ENCODE measurements around the gene SRF.

The SRF gene

GRCh38 chr6:43174263-43175112, 3.4 kb downstream of the SRF start:
- Histone ChIP-seq H3K27ac (ENCODE audit: low read length) (peak overlapping the region; percentile 100), H3K27me3 (ENCODE audit: control insufficient read depth in 1 of 2, insufficient read depth in 2 of 2, low read length in 2 of 2) (no peaks in the 10 kb centered on the region), H3K9me3 (ENCODE audit: control insufficient read depth in 2 of 2, low read length in 2 of 2) (no peaks in the 10 kb centered on the region), H3K9ac (ENCODE audit: low read length in 2 of 2) (peak overlapping the region; percentile 96 to 97), H3K4me1 (ENCODE audit: control insufficient read depth, insufficient read depth, low read length) (peaks cover 47% of the 10 kb centered on the region), H3K36me3 (ENCODE audit: control insufficient read depth in 2 of 2, insufficient read depth in 2 of 2, low read length in 2 of 2) (peaks cover 33 to 35% of the 10 kb centered on the region in 2 donors), H3K4me3 (ENCODE audit: low read length in 2 of 2) (peak overlapping the region; percentile 97 to 98)

GRCh38 chr6:43175676-43176422, 4.8 kb downstream of the SRF start:
- Histone ChIP-seq H3K9me3 (ENCODE audit: control insufficient read depth in 2 of 2, low read length in 2 of 2) (no peaks in the 10 kb centered on the region), H3K4me1 (ENCODE audit: control insufficient read depth, insufficient read depth, low read length) (peaks cover 41% of the 10 kb centered on the region), H3K27me3 (ENCODE audit: control insufficient read depth in 1 of 2, insufficient read depth in 2 of 2, low read length in 2 of 2) (no peaks in the 10 kb centered on the region), H3K9ac (ENCODE audit: low read length in 2 of 2) (peak overlapping the region; percentile 10 to 58), H3K36me3 (ENCODE audit: control insufficient read depth in 2 of 2, insufficient read depth in 2 of 2, low read length in 2 of 2) (peaks cover 34 to 38% of the 10 kb centered on the region in 2 donors), H3K27ac (ENCODE audit: low read length) (peak overlapping the region; percentile 100), H3K4me3 (ENCODE audit: low read length in 2 of 2) (no peak overlapping the region)

GRCh38 chr6:43176423-43176786, 5.3 kb downstream of the SRF start:
- Histone ChIP-seq H3K27me3 (ENCODE audit: control insufficient read depth in 1 of 2, insufficient read depth in 2 of 2, low read length in 2 of 2) (no peaks in the 10 kb centered on the region), H3K9me3 (ENCODE audit: control insufficient read depth in 2 of 2, low read length in 2 of 2) (no peaks in the 10 kb centered on the region), H3K27ac (ENCODE audit: low read length) (peak overlapping the region; percentile 100), H3K4me3 (ENCODE audit: low read length in 2 of 2) (no peak overlapping the region), H3K9ac (ENCODE audit: low read length in 2 of 2) (peak overlapping the region; percentile 10 to 58), H3K36me3 (ENCODE audit: control insufficient read depth in 2 of 2, insufficient read depth in 2 of 2, low read length in 2 of 2) (peaks cover 34 to 40% of the 10 kb centered on the region in 2 donors), H3K4me1 (ENCODE audit: control insufficient read depth, insufficient read depth, low read length) (peaks cover 47% of the 10 kb centered on the region)

GRCh38 chr6:43178150-43178549, 7.1 kb downstream of the SRF start:
- H3K4me3 ChIP-seq (ENCODE audit: low read length in 2 of 2), result no peak overlapping the region
- peak overlapping the region in 1 of 2 donors; percentile 21 for H3K9ac ChIP-seq (ENCODE audit: low read length in 2 of 2)
- H3K36me3 ChIP-seq (ENCODE audit: control insufficient read depth in 2 of 2, insufficient read depth in 2 of 2, low read length in 2 of 2), result peaks cover 34 to 40% of the 10 kb centered on the region in 2 donors
- no peak overlapping the region for H3K27ac ChIP-seq (ENCODE audit: low read length)
- H3K27me3 ChIP-seq (ENCODE audit: control insufficient read depth in 1 of 2, insufficient read depth in 2 of 2, low read length in 2 of 2), result no peaks in the 10 kb centered on the region
- peaks cover 51% of the 10 kb centered on the region for H3K4me1 ChIP-seq (ENCODE audit: control insufficient read depth, insufficient read depth, low read length)
- no peaks in the 10 kb centered on the region for H3K9me3 ChIP-seq (ENCODE audit: control insufficient read depth in 2 of 2, low read length in 2 of 2)

GRCh38 chr6:43178951-43179830, 8.1 kb downstream of the SRF start:
- Histone ChIP-seq H3K27ac (ENCODE audit: low read length) (peak overlapping the region; percentile 24), H3K4me3 (ENCODE audit: low read length in 2 of 2) (no peak overlapping the region), H3K27me3 (ENCODE audit: control insufficient read depth in 1 of 2, insufficient read depth in 2 of 2, low read length in 2 of 2) (no peaks in the 10 kb centered on the region), H3K36me3 (ENCODE audit: control insufficient read depth in 2 of 2, insufficient read depth in 2 of 2, low read length in 2 of 2) (peaks cover 34 to 40% of the 10 kb centered on the region in 2 donors), H3K9ac (ENCODE audit: low read length in 2 of 2) (no peak overlapping the region), H3K4me1 (ENCODE audit: control insufficient read depth, insufficient read depth, low read length) (peaks cover 47% of the 10 kb centered on the region), H3K9me3 (ENCODE audit: control insufficient read depth in 2 of 2, low read length in 2 of 2) (no peaks in the 10 kb centered on the region)

- H3K27me3 ChIP-seq (ENCODE audit: control insufficient read depth in 1 of 2, insufficient read depth in 2 of 2, low read length in 2 of 2), result no peaks in the 10 kb centered on the region
- H3K36me3 ChIP-seq (ENCODE audit: control insufficient read depth in 2 of 2, insufficient read depth in 2 of 2, low read length in 2 of 2), result peaks cover 33 to 45% of the 10 kb centered on the region in 2 donors
- H3K4me3 ChIP-seq (ENCODE audit: low read length in 2 of 2), result no peak overlapping the region
- no peak overlapping the region for H3K9ac ChIP-seq (ENCODE audit: low read length in 2 of 2)
- H3K9me3 ChIP-seq (ENCODE audit: control insufficient read depth in 2 of 2, low read length in 2 of 2), result no peaks in the 10 kb centered on the region
- peaks cover 40% of the 10 kb centered on the region for H3K4me1 ChIP-seq (ENCODE audit: control insufficient read depth, insufficient read depth, low read length)
- no peak overlapping the region for H3K27ac ChIP-seq (ENCODE audit: low read length)
These were observed 9.0 kb downstream of the SRF start for GRCh38 chr6:43180058-43180457.

- Histone ChIP-seq H3K27me3 (ENCODE audit: control insufficient read depth in 1 of 2, insufficient read depth in 2 of 2, low read length in 2 of 2) (no peaks in the 10 kb centered on the region), H3K4me1 (ENCODE audit: control insufficient read depth, insufficient read depth, low read length) (peaks cover 31% of the 10 kb centered on the region), H3K4me3 (ENCODE audit: low read length in 2 of 2) (peak overlapping the region in 1 of 2 donors; percentile 8), H3K36me3 (ENCODE audit: control insufficient read depth in 2 of 2, insufficient read depth in 2 of 2, low read length in 2 of 2) (peaks cover 27 to 43% of the 10 kb centered on the region in 2 donors), H3K9ac (ENCODE audit: low read length in 2 of 2) (peak overlapping the region in 1 of 2 donors; percentile 79), H3K27ac (ENCODE audit: low read length) (no peak overlapping the region), H3K9me3 (ENCODE audit: control insufficient read depth in 2 of 2, low read length in 2 of 2) (no peaks in the 10 kb centered on the region)
These were observed 9.9 kb downstream of the SRF start for GRCh38 chr6:43180985-43181384.

GRCh38 chr6:43181621-43181941, 10.5 kb downstream of the SRF start:
- Histone ChIP-seq H3K36me3 (ENCODE audit: control insufficient read depth in 2 of 2, insufficient read depth in 2 of 2, low read length in 2 of 2) (peaks cover 25 to 43% of the 10 kb centered on the region in 2 donors), H3K9ac (ENCODE audit: low read length in 2 of 2) (peak overlapping the region; percentile 60 to 79), H3K27me3 (ENCODE audit: control insufficient read depth in 1 of 2, insufficient read depth in 2 of 2, low read length in 2 of 2) (no peaks in the 10 kb centered on the region), H3K4me3 (ENCODE audit: low read length in 2 of 2) (peak overlapping the region; percentile 78 to 89), H3K27ac (ENCODE audit: low read length) (peak overlapping the region; percentile 62), H3K4me1 (ENCODE audit: control insufficient read depth, insufficient read depth, low read length) (peaks cover 25% of the 10 kb centered on the region), H3K9me3 (ENCODE audit: control insufficient read depth in 2 of 2, low read length in 2 of 2) (no peaks in the 10 kb centered on the region)

GRCh38 chr6:43181942-43182860, 11.1 kb downstream of the SRF start, which contains the start of gene CUL9:
CUL9 (plus strand) TSS chr6:43182196; CDS start chr6:43184311, 2,115 bp downstream.
- Histone ChIP-seq H3K27me3 (ENCODE audit: control insufficient read depth in 1 of 2, insufficient read depth in 2 of 2, low read length in 2 of 2) (no peaks in the 10 kb centered on the region), H3K9me3 (ENCODE audit: control insufficient read depth in 2 of 2, low read length in 2 of 2) (no peaks in the 10 kb centered on the region), H3K9ac (ENCODE audit: low read length in 2 of 2) (peak within 1 kb of the TSS; percentile 60 to 79), H3K27ac (ENCODE audit: low read length) (peak within 1 kb of the TSS; percentile 62), H3K4me3 (ENCODE audit: low read length in 2 of 2) (peak within 1 kb of the TSS; percentile 78 to 89), H3K36me3 (ENCODE audit: control insufficient read depth in 2 of 2, insufficient read depth in 2 of 2, low read length in 2 of 2) (peaks cover 26 to 44% of the 10 kb centered on the region in 2 donors), H3K4me1 (ENCODE audit: control insufficient read depth, insufficient read depth, low read length) (peaks cover 25% of the 10 kb centered on the region)
